Immature natural killer cell (primary cell): ENCODE results near the gene ANKRD9. TPM values are rescaled to one million over a fixed set of nuclear protein-coding genes. Genes with fewer than 3 reads are reported as not detected.

ENCODE experiments used
- polyA plus RNA-seq, 3 donors: library from polyadenylated mRNA; unstranded; fragments of 300-500 nt; fragmentation: Illumina TruSeq; gene quantifications; one replicate each; pipeline ENCODE4 v1.2.3, GENCODE V29; 2021

Gene ANKRD9
- polyA plus RNA-seq, 3 donors from 2014 or later = 0.22 to 2.1 (median 0.44) TPM

Other genes starting within 250 kb of the ANKRD9 start
- gene MOK, start 204.6 kb downstream of the ANKRD9 start, polyA plus RNA-seq = 1 to 10 TPM; 1.8 to 4.9 (median 3.2) TPM
- 1 to 10 TPM; 1.4 to 3.8 (median 2.2) TPM for gene ZNF839, start 190.0 kb downstream of the ANKRD9 start, polyA plus RNA-seq
- gene CINP, start 146.9 kb downstream of the ANKRD9 start, polyA plus RNA-seq = 10 to 100 TPM; 33.2 to 49.5 (median 48.3) TPM
- gene TECPR2, start 146.8 kb downstream of the ANKRD9 start, polyA plus RNA-seq = 1 to 10 TPM in 2 of 3 donors, not detected in 1; 2.2 to 5.5 TPM
- gene RCOR1, start 82.9 kb upstream of the ANKRD9 start, polyA plus RNA-seq = under 1 TPM; 0.23 to 0.63 (median 0.24) TPM